Measurements from ENCODE around the gene SPNS2. TPM values are rescaled to one million over a fixed set of nuclear protein-coding genes. Genes with fewer than 3 reads are reported as not detected.

The SPNS2 gene
- total RNA-seq = 10 to 100 TPM in 3 of 4 donors, 1 to 10 TPM in 1; 10.0 to 19.9 (median 18.8) TPM

GRCh38 chr17:4498461-4499397 is at the start of gene SPNS2:
SPNS2 (plus strand) TSS chr17:4498881; CDS start chr17:4499048, 167 bp downstream.
- peak within 1 kb of the TSS; percentile 45 to 72 (median 54) for H3K27ac ChIP-seq (replicated peaks in 1 of 4)
- H3K27me3 ChIP-seq = peaks cover 0 to 46% (median 16%) of the 10 kb centered on the region in 4 donors
- H3K9me3 ChIP-seq = no peaks in the 10 kb centered on the region
- intact Hi-C loops (cut with DNase I) = no loop called here
- H3K4me3 ChIP-seq = peak within 1 kb of the TSS; percentile 53 to 59 (median 55)
- TF ChIP-seq POLR2AphosphoS5 (IDR thresholded peaks at IDR 0.05) = peak; percentile 16 to 37
- TF ChIP-seq POLR2A (IDR thresholded peaks at IDR 0.05; ENCODE audit: low read depth) = no peak
- no peak for DNase-seq (ENCODE audit: extremely low spot score)
- H3K36me3 ChIP-seq = no peaks in the 10 kb centered on the region
- peaks cover 36 to 45% (median 38%) of the 10 kb centered on the region in 4 donors for H3K4me1 ChIP-seq
- 0% methylated on average over 21 of the region's 117 CpGs for WGBS

GRCh38 chr17:4449736-4450135 is 48.9 kb upstream of the SPNS2 start:
- no peak for DNase-seq (ENCODE audit: extremely low spot score)
- intact Hi-C loops (cut with DNase I) = no loop called here

GRCh38 chr17:4450710-4451316 is 47.9 kb upstream of the SPNS2 start:
- peaks cover 0 to 15% (median 5%) of the 10 kb centered on the region in 4 donors for H3K4me1 ChIP-seq
- no peak overlapping the region for H3K4me3 ChIP-seq
- intact Hi-C loops (cut with DNase I) = no loop called here
- DNase-seq (ENCODE audit: extremely low spot score) = no peak
- H3K9me3 ChIP-seq = no peaks in the 10 kb centered on the region
- peaks cover 0 to 7% (median 0%) of the 10 kb centered on the region in 4 donors for H3K27me3 ChIP-seq
- no peaks in the 10 kb centered on the region for H3K36me3 ChIP-seq
- 86% methylated on average over 14 of the region's 14 CpGs for WGBS
- no peak overlapping the region for H3K27ac ChIP-seq (replicated peaks in 1 of 4)
- TF ChIP-seq POLR2A (IDR thresholded peaks at IDR 0.05; ENCODE audit: low read depth) (no peak), EP300 (IDR thresholded peaks at IDR 0.05) (no peak), POLR2AphosphoS5 (IDR thresholded peaks at IDR 0.05) (no peak), CTCF (IDR thresholded peaks at IDR 0.05) (no peak)

More at GRCh38 chr17:4449736-4450135, 48.9 kb upstream of the SPNS2 start:
- H3K27ac ChIP-seq (replicated peaks in 1 of 4) = no peak overlapping the region
- H3K4me3 ChIP-seq = no peak overlapping the region
- WGBS = 69% methylated on average over 5 of the region's 11 CpGs
- no peak for TF ChIP-seq POLR2A (IDR thresholded peaks at IDR 0.05; ENCODE audit: low read depth)
- no peak for TF ChIP-seq POLR2AphosphoS5 (IDR thresholded peaks at IDR 0.05)
- TF ChIP-seq CTCF (IDR thresholded peaks at IDR 0.05) = no peak
- no peak for TF ChIP-seq EP300 (IDR thresholded peaks at IDR 0.05)
- no peaks in the 10 kb centered on the region for H3K36me3 ChIP-seq
- H3K4me1 ChIP-seq = peaks cover 0 to 16% (median 7%) of the 10 kb centered on the region in 4 donors
- H3K9me3 ChIP-seq = no peaks in the 10 kb centered on the region
- H3K27me3 ChIP-seq = peaks cover 0 to 7% (median 0%) of the 10 kb centered on the region in 4 donors

- no peak overlapping the region for H3K4me3 ChIP-seq
- TF ChIP-seq POLR2A (IDR thresholded peaks at IDR 0.05; ENCODE audit: low read depth) = no peak
- TF ChIP-seq EP300 (IDR thresholded peaks at IDR 0.05) = no peak
- TF ChIP-seq CTCF (IDR thresholded peaks at IDR 0.05) = no peak
- no peak for TF ChIP-seq POLR2AphosphoS5 (IDR thresholded peaks at IDR 0.05)
- no peak for DNase-seq (ENCODE audit: extremely low spot score)
- intact Hi-C loops (cut with DNase I) = no loop called here
- H3K27ac ChIP-seq (replicated peaks in 1 of 4) = no peak overlapping the region
- no peaks in the 10 kb centered on the region for H3K27me3 ChIP-seq
- no peaks in the 10 kb centered on the region for H3K36me3 ChIP-seq
- peaks cover 0 to 6% (median 3%) of the 10 kb centered on the region in 4 donors for H3K4me1 ChIP-seq
- 86% methylated on average over 9 of the region's 9 CpGs for WGBS
- H3K9me3 ChIP-seq = no peaks in the 10 kb centered on the region
Measured at GRCh38 chr17:4453812-4454591, 44.7 kb upstream of the SPNS2 start.
